ENCODE results near the gene CDH24. TPM values are rescaled to one million over a fixed set of nuclear protein-coding genes. Genes with fewer than 3 reads are reported as not detected.

CDH24 gene
- total and polyA plus RNA-seq, 9 of the 15 experiments (the other 6 are each of a cell fraction or from before 2014, with no cell fraction given): 0.04 to 16.2 (median 4.9) TPM

GRCh38 chr14:23009939-23010726 lies 47.2 kb downstream of the CDH24 start, which contains the start of gene C14orf93 (continued):
- TF ChIP-seq ELK3 (CRISPR knock-in tag; IDR thresholded peaks at IDR 0.05) (no peak), ZNF217 (CRISPR knock-in tag; IDR thresholded peaks at IDR 0.05) (no peak), ZNF407 (IDR thresholded peaks at IDR 0.05; ENCODE audit: low read depth) (no peak), E2F5 (CRISPR knock-in tag; IDR thresholded peaks at IDR 0.05) (no peak), DACH1 (IDR thresholded peaks at IDR 0.05; ENCODE audit: partially characterized antibody) (peak; percentile 47), ZC3H8 (IDR thresholded peaks at IDR 0.05) (no peak), ZKSCAN3 (CRISPR knock-in tag; IDR thresholded peaks at IDR 0.05) (no peak), HSF4 (CRISPR knock-in tag; IDR thresholded peaks at IDR 0.05; ENCODE audit: borderline replicate concordance) (no peak), NCOA4 (IDR thresholded peaks at IDR 0.05; ENCODE audit: partially characterized antibody) (no peak), IFI16 (CRISPR knock-in tag; IDR thresholded peaks at IDR 0.05) (no peak), NKRF (IDR thresholded peaks at IDR 0.05; ENCODE audit: borderline replicate concordance) (peak; percentile 73; the same call in 1 of the 2 replicates), ZNF695 (CRISPR knock-in tag; IDR thresholded peaks at IDR 0.05) (no peak), HINFP (tag; conservative IDR thresholded peaks at IDR 0.05; ENCODE audit: low read depth) (no peak)
